PFSK-1 (cell line): ENCODE measurements around the gene DNAI4.

Source experiments
- POLR2AphosphoS5 ChIP-seq: IDR thresholded peaks from 2 replicates; pipeline ENCODE4 v1.6.1; 2012; ENCODE audit warnings: low read depth, mild to moderate bottlenecking, control low read depth, low read length, moderate library complexity
- REST ChIP-seq, 2 experiments: IDR thresholded peaks; 2 replicates each; pipeline versions ENCODE4 v1.6.1 to v1.8.0; 2011 to 2012; ENCODE audit warnings: low read depth in 2 of 2, low read length in 2 of 2, control low read depth in 1 of 2, inconsistent platforms in 1 of 2, mild to moderate bottlenecking in 1 of 2, moderate library complexity in 1 of 2; ENCODE audit not compliant: insufficient read depth in 1 of 2
- SIN3A ChIP-seq: IDR thresholded peaks from 2 replicates; pipeline ENCODE4 v1.6.1; 2012; ENCODE audit warnings: mild to moderate bottlenecking, low read length, moderate library complexity, borderline replicate concordance; ENCODE audit not compliant: insufficient read depth

- no peak for TF ChIP-seq SIN3A
- TF ChIP-seq POLR2AphosphoS5 = no peak
- TF ChIP-seq REST (IDR thresholded peaks at IDR 0.05; ENCODE audit: insufficient read depth in 1 of 2, low read depth in 2 of 2, low read length in 2 of 2) = no peak
Measured at GRCh38 chr1:66945316-66945715, 20.7 kb upstream of the DNAI4 start.
